Endothelial cell of umbilical vein (primary cell): ENCODE measurements around the gene PTK6. TPM values are rescaled to one million over a fixed set of nuclear protein-coding genes. Genes with fewer than 3 reads are reported as not detected.

Experiments
- BruUV-seq: library from RNA; stranded (reverse); fragments of 400-500 nt; replicated peaks from 2 replicates; lab custom pipeline; 2021; lab: Mats Ljungman, UMichigan
- CTCF ChIA-PET: fragments of 300-600, 350-600 bp; sonication (Branson Sonifier 250); formaldehyde crosslinking; loops from one replicate; lab custom pipeline; 2021; ENCODE audit warnings: antibody characterized with exemption, inconsistent platforms; lab: Charles Lee
- POLR2A ChIA-PET: fragments of 300-600, 350-600 bp; sonication (Branson Sonifier 250); formaldehyde crosslinking; loops from one replicate; lab custom pipeline; 2021; ENCODE audit warnings: antibody characterized with exemption, inconsistent platforms; lab: Charles Lee
- DNase-seq: peaks from one replicate; pipeline ENCODE4 v3.0.0-alpha.2; 2011; ENCODE audit warnings: low read depth, low spot score
- FAIRE-seq: peaks from 2 replicates; lab custom pipeline; 2011; peaks lifted over from hg19 to GRCh38; lab: Jason Lieb, UNC
- H2AFZ ChIP-seq: 2 replicates; pipeline ENCODE4 v1.6.0; 2012; ENCODE audit warnings: low read depth, low read length, control low read depth, inconsistent platforms
- H3K27ac ChIP-seq: 2 replicates; pipeline ENCODE4 v1.5.1; 2011; ENCODE audit warnings: low read depth, mild to moderate bottlenecking, control low read depth, low read length, moderate library complexity; ENCODE audit not compliant: insufficient read depth
- H3K27me3 ChIP-seq, 2 experiments: 2 replicates each; pipeline versions ENCODE4 v1.6.0 to v1.6.1; 2011; ENCODE audit warnings: low read length in 2 of 2, mixed read lengths in 1 of 2; ENCODE audit not compliant: control insufficient read depth in 2 of 2, insufficient read depth in 2 of 2
- H3K36me3 ChIP-seq, 2 experiments: 2 replicates in 1 of 2; 3 replicates in 1 of 2; pipeline ENCODE4 v1.5.1; 2011; ENCODE audit warnings: low read length in 2 of 2, mild to moderate bottlenecking in 1 of 2, moderate library complexity in 1 of 2; ENCODE audit not compliant: control insufficient read depth in 2 of 2, insufficient read depth in 2 of 2; ENCODE audit errors: extremely low read depth in 1 of 2
- H3K4me1 ChIP-seq: 3 replicates; pipeline ENCODE4 v1.5.1; 2011; ENCODE audit warnings: mild to moderate bottlenecking, low read length; ENCODE audit not compliant: control insufficient read depth, insufficient read depth; ENCODE audit errors: extremely low read depth
- H3K4me2 ChIP-seq: 2 replicates; pipeline ENCODE4 v1.6.1; 2011; ENCODE audit warnings: low read length, control low read depth, mixed read lengths; ENCODE audit not compliant: insufficient read depth
- H3K4me3 ChIP-seq, 3 experiments: fragments of 200-600 bp in 1 of 3; sonication (generic), shearing (Covaris generic) in 1 of 3; replicated peaks in 1 of 3; 2 replicates each; pipeline ENCODE4 v1.5.1; 2011 to 2016; ENCODE audit warnings: control low read depth in 3 of 3, low read length in 3 of 3, mild to moderate bottlenecking in 2 of 3, inconsistent platforms in 1 of 3, low read depth in 1 of 3, moderate library complexity in 1 of 3; ENCODE audit not compliant: insufficient read depth in 1 of 3
- H3K79me2 ChIP-seq: 2 replicates; pipeline ENCODE4 v1.6.0; 2012; ENCODE audit warnings: low read length, inconsistent platforms; ENCODE audit not compliant: control insufficient read depth, insufficient read depth
- H3K9ac ChIP-seq: replicated peaks from 2 replicates; pipeline ENCODE3; 2011; ENCODE audit warnings: low read length, control low read depth; ENCODE audit not compliant: insufficient read depth; ENCODE audit errors: extremely low read depth
- H3K9me1 ChIP-seq: replicated peaks from 3 replicates; pipeline ENCODE4 v1.6.0; 2011; ENCODE audit warnings: mild to moderate bottlenecking, low read length; ENCODE audit not compliant: control insufficient read depth, insufficient read depth; ENCODE audit errors: extremely low read depth
- H3K9me3 ChIP-seq: replicated peaks from 2 replicates; pipeline ENCODE4 v1.5.1; 2012; ENCODE audit warnings: low read length, inconsistent platforms; ENCODE audit not compliant: control insufficient read depth, insufficient read depth
- H4K20me1 ChIP-seq: replicated peaks from 2 replicates; pipeline ENCODE3; 2011; ENCODE audit warnings: mild to moderate bottlenecking, low read length; ENCODE audit not compliant: control insufficient read depth, insufficient read depth; ENCODE audit errors: extremely low read depth
- EZH2 ChIP-seq: IDR thresholded peaks from 2 replicates; pipeline ENCODE4 v1.6.1; 2012; ENCODE audit warnings: borderline replicate concordance, low read depth, mild to moderate bottlenecking, moderate library complexity, low read length, inconsistent platforms; ENCODE audit not compliant: severe bottlenecking
- FOS ChIP-seq: IDR thresholded peaks from 2 replicates; pipeline ENCODE4 v1.6.1; 2011; ENCODE audit warnings: mild to moderate bottlenecking, low read length, moderate library complexity, borderline replicate concordance; ENCODE audit not compliant: insufficient read depth
- GATA2 ChIP-seq: IDR thresholded peaks from 2 replicates; pipeline ENCODE4 v1.7.0; 2011; ENCODE audit warnings: low read depth, mild to moderate bottlenecking, moderate library complexity, mixed read lengths, low read length; ENCODE audit not compliant: insufficient read length, insufficient read depth
- JUN ChIP-seq: IDR thresholded peaks from 2 replicates; pipeline ENCODE4 v1.6.1; 2011; ENCODE audit warnings: borderline replicate concordance, low read depth; ENCODE audit not compliant: insufficient read length, insufficient read depth
- MAX ChIP-seq: IDR thresholded peaks from 2 replicates; pipeline ENCODE4 v1.6.1; 2011; ENCODE audit not compliant: insufficient read depth, insufficient read length
- MYC ChIP-seq: IDR thresholded peaks from one replicate; pipeline ENCODE4 v1.6.1; 2011; ENCODE audit warnings: mild to moderate bottlenecking, low read depth, low read length
- POLR2A ChIP-seq: IDR thresholded peaks from 2 replicates; pipeline ENCODE4 v1.6.1; 2012; ENCODE audit warnings: low read depth, mild to moderate bottlenecking, control low read depth, low read length
- POLR2AphosphoS5 ChIP-seq: IDR thresholded peaks from 2 replicates; pipeline ENCODE4 v1.6.1; 2012; ENCODE audit warnings: low read depth, mild to moderate bottlenecking, control low read depth, low read length, moderate library complexity; ENCODE audit not compliant: insufficient read depth
- dilution Hi-C: fragments of 300-500 bp; cut with MboI; formaldehyde crosslinking; loops from one replicate; pipeline ENCODE4 v1.15.0; 2019; ENCODE audit warnings: low sequenced_read_pairs; ENCODE audit not compliant: extremely low pct_ligation_motif_present
- intact Hi-C: fragments of 100-400 bp; cut with micrococcal nuclease; formaldehyde crosslinking; loops from one replicate; pipeline ENCODE4 v1.10.0; 2022
- polyA plus RNA-seq, 4 experiments: library from polyadenylated mRNA; depleted of rRNA in 3 of 4; stranded (reverse) in 3 of 4; unstranded in 1 of 4; fragments of >200 nt; gene quantifications; 2 replicates each; pipeline versions ENCODE4 v1.2.1 to v1.2.3, GENCODE V29; 2011 to 2012; ENCODE audit warnings: missing spikeins in 1 of 4
- total RNA-seq: library from RNA; stranded (reverse); gene quantifications from 2 replicates; pipeline ENCODE4 v1.2.3, GENCODE V29; 2021
- TF ChIP-seq, protein P1 (sequence below), 2 donors: IDR thresholded peaks; 1 replicate in 1 of 2; 2 replicates in 1 of 2; pipeline ENCODE4 v1.5.1; 2011; ENCODE audit warnings: low read length in 2 of 2, mild to moderate bottlenecking in 2 of 2, moderate library complexity in 2 of 2, control low read depth in 1 of 2, inconsistent platforms in 1 of 2, low read depth in 1 of 2; ENCODE audit not compliant: insufficient read depth in 1 of 2; ENCODE audit errors: extremely low read depth in 1 of 2

The PTK6 gene
- total and polyA plus RNA-seq, 2 donors (not counting 3 experiments of a cell fraction or from before 2014, with no cell fraction given): 0.18 TPM; not detected in 1

DNA sequence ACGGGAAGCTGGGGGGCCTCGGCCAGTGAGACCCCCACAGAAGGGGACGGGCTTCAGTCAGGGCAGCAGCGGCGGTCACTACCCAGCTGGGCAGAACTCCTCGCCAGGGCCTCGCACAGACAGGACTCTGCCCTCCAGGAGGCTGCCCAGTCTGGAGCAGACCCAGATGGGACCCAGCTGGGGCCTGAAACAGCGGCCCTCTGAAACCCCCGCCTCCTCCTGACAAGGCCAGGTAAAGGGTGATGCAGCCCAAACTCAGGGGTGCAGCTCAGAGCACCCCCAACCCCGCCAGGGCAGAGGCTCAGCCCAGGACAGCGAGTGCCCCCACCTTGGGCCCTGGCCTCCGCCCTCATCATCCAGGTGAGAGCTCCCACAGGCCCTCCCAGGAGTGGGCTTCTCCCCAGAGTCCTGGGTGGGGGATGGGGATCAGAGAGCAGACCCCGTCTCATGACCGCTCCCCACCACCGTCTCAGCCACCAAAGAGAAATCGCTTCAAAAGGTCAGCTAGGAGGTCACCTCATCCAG, 40.5 kb downstream of the PTK6 start:
- no peak overlapping the region for H2AFZ ChIP-seq
- no peak overlapping the region for H3K4me3 ChIP-seq
- BruUV-seq: no TSS peak
- H4K20me1 ChIP-seq: no peaks in the 10 kb centered on the region
- no peak overlapping the region for H3K27ac ChIP-seq
- ChIA-PET CTCF (interaction anchor here (0.6 to 2.5 kb wide), 33 partner anchors 9 to 786 kb away, joined by 3 to 30 read pairs (median 3); partner anchors contain the start of genes ARFGAP1, HELZ2, PPDPF and PTK6), POLR2A (interaction anchor here (0.5 kb wide), 1 partner anchor 24 kb away, joined by 3 read pairs; no protein-coding TSS in a partner anchor)
- dilution Hi-C loops: no loop called here
- no peaks in the 10 kb centered on the region for H3K36me3 ChIP-seq
- H3K4me2 ChIP-seq: no peak overlapping the region
- DNase-seq: no peak
- no peaks in the 10 kb centered on the region for H3K27me3 ChIP-seq
- intact Hi-C loops: loop anchor here (1.0 to 2.0 kb wide), 3 partner anchors 24 to 624 kb away; partner anchors contain the start of gene PPDPF
- H3K79me2 ChIP-seq: no peaks in the 10 kb centered on the region
- FAIRE-seq: no peak
- no peak overlapping the region for H3K9ac ChIP-seq
- no peaks in the 10 kb centered on the region for H3K9me3 ChIP-seq
- no peak for TF ChIP-seq POLR2A
- no peak for TF ChIP-seq FOS
- no peak for TF ChIP-seq POLR2AphosphoS5
- TF ChIP-seq, protein P1, sequence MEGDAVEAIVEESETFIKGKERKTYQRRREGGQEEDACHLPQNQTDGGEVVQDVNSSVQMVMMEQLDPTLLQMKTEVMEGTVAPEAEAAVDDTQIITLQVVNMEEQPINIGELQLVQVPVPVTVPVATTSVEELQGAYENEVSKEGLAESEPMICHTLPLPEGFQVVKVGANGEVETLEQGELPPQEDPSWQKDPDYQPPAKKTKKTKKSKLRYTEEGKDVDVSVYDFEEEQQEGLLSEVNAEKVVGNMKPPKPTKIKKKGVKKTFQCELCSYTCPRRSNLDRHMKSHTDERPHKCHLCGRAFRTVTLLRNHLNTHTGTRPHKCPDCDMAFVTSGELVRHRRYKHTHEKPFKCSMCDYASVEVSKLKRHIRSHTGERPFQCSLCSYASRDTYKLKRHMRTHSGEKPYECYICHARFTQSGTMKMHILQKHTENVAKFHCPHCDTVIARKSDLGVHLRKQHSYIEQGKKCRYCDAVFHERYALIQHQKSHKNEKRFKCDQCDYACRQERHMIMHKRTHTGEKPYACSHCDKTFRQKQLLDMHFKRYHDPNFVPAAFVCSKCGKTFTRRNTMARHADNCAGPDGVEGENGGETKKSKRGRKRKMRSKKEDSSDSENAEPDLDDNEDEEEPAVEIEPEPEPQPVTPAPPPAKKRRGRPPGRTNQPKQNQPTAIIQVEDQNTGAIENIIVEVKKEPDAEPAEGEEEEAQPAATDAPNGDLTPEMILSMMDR (IDR thresholded peaks at IDR 0.05; ENCODE audit: extremely low read depth in 1 of 2, insufficient read depth in 1 of 2, low read depth in 1 of 2, low read length in 2 of 2): no peak
- TF ChIP-seq GATA2: no peak
- no peak for TF ChIP-seq JUN
- no peak for TF ChIP-seq EZH2
- TF ChIP-seq MYC: no peak
- no peak for TF ChIP-seq MAX
- no peaks in the 10 kb centered on the region for H3K9me1 ChIP-seq
- no peaks in the 10 kb centered on the region for H3K4me1 ChIP-seq
